Hepatocyte (in vitro differentiated cells): ENCODE measurements around the gene TFCP2L1. TPM values are rescaled to one million over a fixed set of nuclear protein-coding genes. Genes with fewer than 3 reads are reported as not detected.

Experiments
- DNase-seq: peaks from one replicate; pipeline ENCODE4 v3.0.0-alpha.2; 2016; ENCODE audit warnings: low spot score
- H2AFZ ChIP-seq: fragments of 200-600 bp; sonication (generic); 2 replicates; pipeline ENCODE4 v1.6.0; 2016; ENCODE audit warnings: antibody characterized with exemption, mild to moderate bottlenecking
- H3K27ac ChIP-seq: fragments of 200-600 bp; sonication (generic); 2 replicates; pipeline ENCODE4 v1.5.1; 2016; ENCODE audit warnings: mild to moderate bottlenecking
- H3K27me3 ChIP-seq: fragments of 200-600 bp; sonication (generic); 2 replicates; pipeline ENCODE4 v1.6.1; 2016
- H3K36me3 ChIP-seq: fragments of 200-600 bp; sonication (generic); replicated peaks from 2 replicates; pipeline ENCODE4 v1.5.1; 2016; ENCODE audit warnings: low read depth; ENCODE audit not compliant: insufficient read depth
- H3K4me1 ChIP-seq: fragments of 200-600 bp; sonication (generic); 2 replicates; pipeline ENCODE4 v1.5.1; 2016; ENCODE audit warnings: mild to moderate bottlenecking, moderate library complexity; ENCODE audit not compliant: insufficient read depth
- H3K4me2 ChIP-seq: fragments of 200-600 bp; sonication (generic); 2 replicates; pipeline ENCODE4 v1.6.0; 2016
- H3K4me3 ChIP-seq: fragments of 200-600 bp; sonication (generic); 2 replicates; pipeline ENCODE4 v1.5.1; 2016; ENCODE audit warnings: mild to moderate bottlenecking
- H3K79me2 ChIP-seq: fragments of 200-600 bp; sonication (generic); 2 replicates; pipeline ENCODE4 v1.6.0; 2017; ENCODE audit warnings: mild to moderate bottlenecking
- H3K9me2 ChIP-seq: fragments of 200-600 bp; sonication (generic); replicated peaks from 2 replicates; pipeline ENCODE4 v1.6.0; 2017; ENCODE audit warnings: mild to moderate bottlenecking; ENCODE audit not compliant: insufficient read depth
- H3K9me3 ChIP-seq: fragments of 200-600 bp; sonication (generic); 2 replicates; pipeline ENCODE4 v1.5.1; 2016; ENCODE audit warnings: low read depth, mild to moderate bottlenecking
- H4K20me1 ChIP-seq: fragments of 200-600 bp; sonication (generic); 2 replicates; pipeline ENCODE4 v1.6.0; 2016; ENCODE audit warnings: mild to moderate bottlenecking; ENCODE audit not compliant: insufficient read depth, poor library complexity, severe bottlenecking
- EZH2 ChIP-seq: fragments of 200-600 bp; sonication (generic); IDR thresholded peaks from 2 replicates; pipeline ENCODE4 v1.6.1; 2016; ENCODE audit warnings: antibody characterized with exemption, mild to moderate bottlenecking, borderline replicate concordance
- EZH2phosphoT487 ChIP-seq: fragments of 200-600 bp; sonication (generic); IDR thresholded peaks from one replicate; pipeline ENCODE4 v1.6.1; 2018; ENCODE audit warnings: antibody characterized with exemption, mild to moderate bottlenecking, low read depth, moderate library complexity; ENCODE audit not compliant: unreplicated experiment, severe bottlenecking
- WGBS: methylation state at CpG from one replicate; pipeline ENCODE4 v1.1.6; 2016; ENCODE audit warnings: low lambda C conversion rate; ENCODE audit errors: missing lambda C conversion rate; 5-methylcytosine and 5-hydroxymethylcytosine counted together
- polyA plus RNA-seq: library from polyadenylated mRNA; unstranded; fragments of >200 nt; fragmentation: Nextera tagmentation; extraction: Ambion mirVana; gene quantifications from 2 replicates; pipeline ENCODE4 v1.2.1, GENCODE V29; 2016
- total RNA-seq: library from RNA; depleted of rRNA; stranded (reverse); fragments of >200 nt; gene quantifications from 2 replicates; pipeline ENCODE4 v1.2.3, GENCODE V29; 2014
- TF ChIP-seq, protein P1 (sequence below): fragments of 200-600 bp; sonication (generic); IDR thresholded peaks from 2 replicates; pipeline ENCODE4 v1.5.1; 2016; ENCODE audit warnings: antibody characterized with exemption, mild to moderate bottlenecking; ENCODE audit not compliant: poor library complexity

Gene TFCP2L1
- total and polyA plus RNA-seq, 2 experiments from 2014 or later = 1.1 to 2.5 TPM

DNA sequence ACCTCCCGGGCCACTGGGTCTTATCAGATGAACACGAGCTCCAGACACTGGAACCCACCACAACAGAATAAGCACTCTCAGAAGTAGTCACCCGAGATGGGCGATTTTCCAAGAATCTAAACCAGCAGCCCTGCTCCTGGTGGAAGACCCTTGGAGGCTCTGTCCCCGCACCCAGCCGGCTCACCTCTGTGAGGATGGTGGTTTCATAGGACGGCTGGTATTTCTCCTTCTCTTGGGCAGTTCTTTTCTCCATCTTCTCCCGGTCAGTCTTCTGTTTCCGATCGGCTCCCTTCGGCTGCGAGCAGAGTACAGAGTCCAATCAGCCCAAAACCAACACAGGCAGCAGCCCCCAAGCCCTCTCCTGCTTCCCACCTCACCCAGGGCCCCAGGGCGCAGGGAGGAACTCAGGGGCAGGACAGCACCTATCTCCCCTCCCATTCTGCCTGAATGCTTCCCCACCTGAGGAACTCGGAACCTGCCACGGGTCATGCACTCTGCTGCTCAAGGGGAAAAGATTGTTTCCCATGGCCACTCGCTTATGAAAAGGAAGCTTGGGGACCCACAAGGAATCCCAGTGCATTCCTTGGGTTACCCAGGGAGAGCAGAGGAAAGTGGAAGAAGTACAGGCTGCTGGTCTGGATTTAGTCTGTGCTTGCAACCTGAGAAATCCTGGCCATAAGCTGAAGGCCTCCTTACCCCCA lies 42.7 kb downstream of the TFCP2L1 start:
- Histone ChIP-seq H3K4me3 (no peak overlapping the region), H3K27me3 (no peaks in the 10 kb centered on the region), H4K20me1 (no peaks in the 10 kb centered on the region), H3K9me2 (no peaks in the 10 kb centered on the region), H3K36me3 (no peaks in the 10 kb centered on the region), H3K4me1 (no peaks in the 10 kb centered on the region), H3K9me3 (no peaks in the 10 kb centered on the region), H3K4me2 (no peak overlapping the region), H3K27ac (no peak overlapping the region), H2AFZ (no peak overlapping the region), H3K79me2 (no peaks in the 10 kb centered on the region)
- TF ChIP-seq, protein P1, sequence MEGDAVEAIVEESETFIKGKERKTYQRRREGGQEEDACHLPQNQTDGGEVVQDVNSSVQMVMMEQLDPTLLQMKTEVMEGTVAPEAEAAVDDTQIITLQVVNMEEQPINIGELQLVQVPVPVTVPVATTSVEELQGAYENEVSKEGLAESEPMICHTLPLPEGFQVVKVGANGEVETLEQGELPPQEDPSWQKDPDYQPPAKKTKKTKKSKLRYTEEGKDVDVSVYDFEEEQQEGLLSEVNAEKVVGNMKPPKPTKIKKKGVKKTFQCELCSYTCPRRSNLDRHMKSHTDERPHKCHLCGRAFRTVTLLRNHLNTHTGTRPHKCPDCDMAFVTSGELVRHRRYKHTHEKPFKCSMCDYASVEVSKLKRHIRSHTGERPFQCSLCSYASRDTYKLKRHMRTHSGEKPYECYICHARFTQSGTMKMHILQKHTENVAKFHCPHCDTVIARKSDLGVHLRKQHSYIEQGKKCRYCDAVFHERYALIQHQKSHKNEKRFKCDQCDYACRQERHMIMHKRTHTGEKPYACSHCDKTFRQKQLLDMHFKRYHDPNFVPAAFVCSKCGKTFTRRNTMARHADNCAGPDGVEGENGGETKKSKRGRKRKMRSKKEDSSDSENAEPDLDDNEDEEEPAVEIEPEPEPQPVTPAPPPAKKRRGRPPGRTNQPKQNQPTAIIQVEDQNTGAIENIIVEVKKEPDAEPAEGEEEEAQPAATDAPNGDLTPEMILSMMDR = no peak
- no peak for TF ChIP-seq EZH2phosphoT487
- TF ChIP-seq EZH2 = no peak
- 82% methylated on average over 16 of the region's 16 CpGs for WGBS
- no peak for DNase-seq

DNA sequence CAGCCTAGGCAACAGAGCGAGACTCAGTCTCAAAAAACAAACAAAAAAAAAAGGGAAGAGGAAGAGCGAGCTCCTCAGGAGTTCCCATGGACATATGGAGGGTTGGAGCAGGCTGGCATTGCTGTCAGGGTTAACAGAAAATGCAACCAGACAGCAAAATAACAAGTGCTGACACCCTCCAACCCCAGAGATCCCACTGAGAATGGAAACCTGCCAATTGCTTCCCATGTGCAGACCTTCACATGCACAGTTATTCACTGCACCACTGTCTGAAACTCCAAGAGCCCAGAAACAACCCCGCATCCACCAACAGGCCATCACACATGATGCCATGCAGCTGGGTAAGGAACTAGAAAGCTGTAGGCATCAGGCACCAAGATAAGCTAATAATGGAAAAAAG lies 43.5 kb downstream of the TFCP2L1 start:
- DNase-seq = no peak
- Histone ChIP-seq H2AFZ (no peak overlapping the region), H4K20me1 (no peaks in the 10 kb centered on the region), H3K4me1 (no peaks in the 10 kb centered on the region), H3K4me2 (no peak overlapping the region), H3K27me3 (no peaks in the 10 kb centered on the region), H3K9me3 (no peaks in the 10 kb centered on the region), H3K4me3 (no peak overlapping the region), H3K36me3 (no peaks in the 10 kb centered on the region), H3K9me2 (no peaks in the 10 kb centered on the region), H3K27ac (no peak overlapping the region), H3K79me2 (no peaks in the 10 kb centered on the region)
- WGBS = 95% methylated on average over 3 of the region's 3 CpGs
- TF ChIP-seq, protein P1 = no peak
- TF ChIP-seq EZH2 (no peak), EZH2phosphoT487 (no peak)

DNA sequence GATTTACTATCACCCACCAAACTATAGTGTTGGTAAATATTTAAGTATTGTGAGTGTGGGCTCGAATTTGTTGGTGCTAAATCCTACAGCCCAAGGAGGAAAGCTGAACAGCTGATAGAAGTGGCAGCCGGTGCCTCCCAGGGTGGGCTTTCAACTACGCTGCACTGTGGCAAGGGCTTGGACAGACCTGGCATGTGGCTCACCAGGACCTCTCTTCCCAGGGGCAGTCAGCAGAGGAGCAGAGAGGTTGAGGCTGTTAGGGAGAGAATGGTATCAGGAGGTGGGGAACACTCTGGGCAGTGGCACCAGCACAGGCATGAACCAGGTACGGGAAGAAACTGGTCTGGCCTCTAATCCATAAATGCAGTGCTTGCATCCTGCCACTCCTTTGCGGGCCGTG lies 44.6 kb downstream of the TFCP2L1 start:
- H3K4me2 ChIP-seq = no peak overlapping the region
- H3K79me2 ChIP-seq = no peaks in the 10 kb centered on the region
- no peak overlapping the region for H3K27ac ChIP-seq
- no peak overlapping the region for H2AFZ ChIP-seq
- no peaks in the 10 kb centered on the region for H3K27me3 ChIP-seq
- H3K36me3 ChIP-seq = no peaks in the 10 kb centered on the region
- H3K9me3 ChIP-seq = no peaks in the 10 kb centered on the region
- H3K9me2 ChIP-seq = no peaks in the 10 kb centered on the region
- WGBS = 83% methylated on average over 6 of the region's 6 CpGs
- H3K4me3 ChIP-seq = no peak overlapping the region
- no peak for DNase-seq
- TF ChIP-seq EZH2 (no peak), EZH2phosphoT487 (no peak)
- TF ChIP-seq, protein P1 = no peak
- H4K20me1 ChIP-seq = no peaks in the 10 kb centered on the region
- no peaks in the 10 kb centered on the region for H3K4me1 ChIP-seq

DNA sequence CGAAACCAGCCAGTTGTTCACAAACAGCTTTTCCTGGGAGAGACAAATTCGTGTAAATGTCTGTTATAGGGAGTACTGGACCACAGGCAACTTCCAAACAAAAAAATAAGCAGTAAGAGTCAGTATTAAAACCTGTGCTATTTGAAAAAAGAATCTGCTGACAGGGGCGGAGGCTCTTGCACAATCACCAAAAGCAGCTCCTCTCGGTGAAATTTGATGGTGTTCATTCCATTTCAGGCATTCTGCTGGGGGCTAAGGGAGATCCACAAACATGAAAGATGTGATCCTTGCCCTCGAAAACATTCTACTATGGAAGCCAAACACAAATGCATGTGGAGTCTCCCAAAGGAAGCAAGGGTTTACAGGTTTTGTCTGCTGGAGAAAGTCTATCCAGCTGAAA lies 45.0 kb downstream of the TFCP2L1 start:
- Histone ChIP-seq H3K4me1 (no peaks in the 10 kb centered on the region), H2AFZ (no peak overlapping the region), H3K9me3 (no peaks in the 10 kb centered on the region), H3K79me2 (no peaks in the 10 kb centered on the region), H3K4me3 (no peak overlapping the region), H4K20me1 (no peaks in the 10 kb centered on the region), H3K9me2 (no peaks in the 10 kb centered on the region), H3K4me2 (no peak overlapping the region), H3K36me3 (no peaks in the 10 kb centered on the region), H3K27me3 (no peaks in the 10 kb centered on the region), H3K27ac (no peak overlapping the region)
- 78% methylated on average over 5 of the region's 5 CpGs for WGBS
- TF ChIP-seq, protein P1 = no peak
- TF ChIP-seq EZH2phosphoT487 (no peak), EZH2 (no peak)
- DNase-seq = no peak
